H1 (cell line): Measurements from ENCODE around the gene DNAJC27. TPM values are rescaled to one million over a fixed set of nuclear protein-coding genes. Genes with fewer than 3 reads are reported as not detected.

Experiments
- CTCF ChIA-PET: fragments of 300-600 bp; sonication (Branson Sonifier 250); formaldehyde crosslinking; loops from one replicate; lab custom pipeline; 2021; ENCODE audit not compliant: partially characterized antibody; lab: Charles Lee
- POLR2A ChIA-PET: fragments of 300-600 bp; sonication (Branson Sonifier 250); formaldehyde crosslinking; loops from one replicate; lab custom pipeline; 2021; ENCODE audit warnings: inconsistent platforms; ENCODE audit not compliant: partially characterized antibody; lab: Charles Lee
- DNase-seq, 2 experiments: peaks; one replicate each; pipeline versions ENCODE4 v3.0.0 to v3.0.0-alpha.2; 2010 to 2022; ENCODE audit warnings: low spot score in 2 of 2, low read depth in 1 of 2, mixed read lengths in 1 of 2
- FAIRE-seq: peaks from 2 replicates; lab custom pipeline; 2011; peaks lifted over from hg19 to GRCh38; lab: Jason Lieb, UNC
- H2AFZ ChIP-seq: 2 replicates; pipeline ENCODE4 v1.8.1; 2012; ENCODE audit warnings: low read length, inconsistent platforms
- H2AK5ac ChIP-seq: 2 replicates; pipeline ENCODE4 v1.6.1; 2013; ENCODE audit warnings: low read depth, low read length
- H2BK120ac ChIP-seq: replicated peaks from 2 replicates; pipeline ENCODE3; 2013; ENCODE audit warnings: low read depth, low read length, inconsistent platforms
- H2BK12ac ChIP-seq: 2 replicates; pipeline ENCODE4 v1.6.1; 2013; ENCODE audit warnings: low read depth, low read length
- H2BK15ac ChIP-seq: 2 replicates; pipeline ENCODE4 v1.6.1; 2013; ENCODE audit warnings: low read length
- H2BK20ac ChIP-seq: 2 replicates; pipeline ENCODE4 v1.6.1; 2013; ENCODE audit warnings: low read length
- H2BK5ac ChIP-seq: 2 replicates; pipeline ENCODE4 v1.6.1; 2013; ENCODE audit warnings: low read depth, low read length
- H3K14ac ChIP-seq: 2 replicates; pipeline ENCODE4 v1.6.1; 2013; ENCODE audit warnings: inconsistent platforms; ENCODE audit not compliant: insufficient read length
- H3K18ac ChIP-seq: 2 replicates; pipeline ENCODE4 v1.6.1; 2013; ENCODE audit warnings: low read length; ENCODE audit errors: extremely low read depth
- H3K23ac ChIP-seq: 2 replicates; pipeline ENCODE4 v1.6.1; 2013; ENCODE audit warnings: inconsistent platforms; ENCODE audit not compliant: insufficient read length
- H3K23me2 ChIP-seq: 2 replicates; pipeline ENCODE4 v1.6.1; 2013; ENCODE audit warnings: low read depth, low read length
- H3K27ac ChIP-seq: 2 replicates; pipeline ENCODE4 v1.6.1; 2011; ENCODE audit warnings: low read depth, low read length, inconsistent platforms
- H3K27me3 ChIP-seq, 4 experiments: replicated peaks in 1 of 4; 1 replicate in 1 of 4; 2 replicates in 3 of 4; pipeline versions ENCODE4 v1.6.1 to v1.8.1; 2011 to 2013; ENCODE audit warnings: low read length in 3 of 4, mild to moderate bottlenecking in 3 of 4, inconsistent platforms in 2 of 4, mixed read lengths in 2 of 4, moderate library complexity in 1 of 4; ENCODE audit not compliant: control insufficient read depth in 3 of 4, insufficient read depth in 3 of 4; ENCODE audit errors: extremely low read depth in 1 of 4
- H3K36me3 ChIP-seq, 4 experiments: 2 replicates each; pipeline versions ENCODE4 v1.6.1 to v1.8.1; 2011 to 2013; ENCODE audit warnings: mild to moderate bottlenecking in 4 of 4, low read length in 3 of 4, moderate library complexity in 2 of 4, control low read depth in 1 of 4, inconsistent platforms in 1 of 4; ENCODE audit not compliant: insufficient read depth in 4 of 4, control insufficient read depth in 2 of 4
- H3K4ac ChIP-seq: replicated peaks from 2 replicates; pipeline ENCODE3; 2013; ENCODE audit warnings: low read length, low read depth, mixed read lengths, inconsistent platforms; ENCODE audit not compliant: insufficient read length
- H3K4me1 ChIP-seq, 4 experiments: replicated peaks in 1 of 4; 1 replicate in 1 of 4; 2 replicates in 3 of 4; pipeline versions ENCODE4 v1.6.1 to v1.8.1; 2011 to 2013; ENCODE audit warnings: low read length in 3 of 4, inconsistent platforms in 2 of 4, mixed read lengths in 1 of 4; ENCODE audit not compliant: insufficient read depth in 4 of 4, control insufficient read depth in 3 of 4
- H3K4me2 ChIP-seq, 2 experiments: 2 replicates each; pipeline versions ENCODE4 v1.6.1 to v1.8.1; 2011 to 2013; ENCODE audit warnings: low read depth in 2 of 2, low read length in 2 of 2, control low read depth in 1 of 2, inconsistent platforms in 1 of 2, mild to moderate bottlenecking in 1 of 2; ENCODE audit not compliant: insufficient read depth in 1 of 2
- H3K4me3 ChIP-seq, 4 experiments: fragments of 200-600, 300-600 bp in 1 of 4; sonication (generic), shearing (Covaris generic), sonication (Bioruptor Twin) in 1 of 4; 2 replicates each; pipeline versions ENCODE4 v1.5.1 to v1.8.1; 2011 to 2016; ENCODE audit warnings: low read length in 4 of 4, low read depth in 3 of 4, control low read depth in 2 of 4, inconsistent platforms in 2 of 4, mild to moderate bottlenecking in 2 of 4, mixed read lengths in 1 of 4, moderate library complexity in 1 of 4; ENCODE audit not compliant: insufficient read depth in 2 of 4; ENCODE audit errors: extremely low read depth in 1 of 4
- H3K56ac ChIP-seq: replicated peaks from 2 replicates; pipeline ENCODE3; 2013; ENCODE audit warnings: low read depth, mild to moderate bottlenecking, mixed read lengths, low read length, inconsistent platforms; ENCODE audit not compliant: insufficient read length
- H3K79me1 ChIP-seq: 2 replicates; pipeline ENCODE4 v1.6.1; 2013; ENCODE audit warnings: low read depth, low read length, control low read depth
- H3K79me2 ChIP-seq, 2 experiments: 2 replicates each; pipeline versions ENCODE4 v1.6.1 to v1.8.1; 2012 to 2013; ENCODE audit warnings: low read length in 2 of 2, mild to moderate bottlenecking in 2 of 2, inconsistent platforms in 1 of 2; ENCODE audit not compliant: insufficient read depth in 2 of 2, control insufficient read depth in 1 of 2
- H3K9ac ChIP-seq, 4 experiments: replicated peaks in 1 of 4; 1 replicate in 1 of 4; 2 replicates in 3 of 4; pipeline versions ENCODE4 v1.6.1 to v1.8.1; 2011 to 2013; ENCODE audit warnings: low read depth in 3 of 4, low read length in 3 of 4, control low read depth in 2 of 4, mild to moderate bottlenecking in 2 of 4, moderate library complexity in 2 of 4, inconsistent platforms in 1 of 4; ENCODE audit errors: extremely low read depth in 1 of 4
- H3K9me3 ChIP-seq, 2 experiments: 2 replicates each; pipeline versions ENCODE4 v1.6.1 to v1.8.1; 2012 to 2013; ENCODE audit warnings: mild to moderate bottlenecking in 2 of 2, moderate library complexity in 2 of 2, control low read depth in 1 of 2, inconsistent platforms in 1 of 2, low read depth in 1 of 2, low read length in 1 of 2, mixed read lengths in 1 of 2; ENCODE audit not compliant: insufficient read depth in 2 of 2
- H4K20me1 ChIP-seq, 2 experiments: replicated peaks in 1 of 2; 2 replicates each; pipeline versions ENCODE3 to v1.8.1; 2011 to 2013; ENCODE audit warnings: inconsistent platforms in 2 of 2, low read length in 2 of 2, mild to moderate bottlenecking in 1 of 2; ENCODE audit not compliant: insufficient read depth in 2 of 2, control insufficient read depth in 1 of 2
- H4K5ac ChIP-seq: 2 replicates; pipeline ENCODE4 v1.6.1; 2013; ENCODE audit warnings: low read length, low read depth, mixed read lengths, inconsistent platforms; ENCODE audit not compliant: insufficient read length
- H4K8ac ChIP-seq: 2 replicates; pipeline ENCODE4 v1.8.0; 2013; ENCODE audit warnings: mild to moderate bottlenecking, moderate library complexity, low read length, inconsistent platforms; ENCODE audit not compliant: insufficient read depth; ENCODE audit errors: extremely low read depth
- H4K91ac ChIP-seq: replicated peaks from 2 replicates; pipeline ENCODE3; 2013; ENCODE audit warnings: low read length, mixed read lengths, inconsistent platforms; ENCODE audit not compliant: insufficient read length
- CBX5 ChIP-seq: fragments of 300-800, 300-1000 bp; sonication (generic); IDR thresholded peaks from 2 replicates; pipeline ENCODE4 v1.7.1; 2016; ENCODE audit warnings: antibody characterized with exemption, low read length, low read depth
- CBX8 ChIP-seq: fragments of 300-800, 300-1000 bp; sonication (generic); IDR thresholded peaks from 2 replicates; pipeline ENCODE4 v1.7.1; 2016; ENCODE audit warnings: low read depth, low read length, borderline replicate concordance
- CEBPB ChIP-seq: IDR thresholded peaks from 2 replicates; pipeline ENCODE4 v1.6.1; 2012; ENCODE audit warnings: low read depth, low read length
- FOSL1 ChIP-seq: IDR thresholded peaks from 2 replicates; pipeline ENCODE4 v1.6.1; 2011; ENCODE audit warnings: mild to moderate bottlenecking, low read depth, low read length, moderate library complexity; ENCODE audit not compliant: insufficient read depth
- GTF2F1 ChIP-seq: IDR thresholded peaks from 2 replicates; pipeline ENCODE4 v1.6.1; 2012; ENCODE audit warnings: low read depth, low read length, improper control_type of control experiment, borderline replicate concordance
- HDAC2 ChIP-seq, 2 experiments: fragments of 300-600 bp in 1 of 2; sonication (generic) in 1 of 2; IDR thresholded peaks; 2 replicates each; pipeline ENCODE4 v1.6.1; 2011 to 2012; ENCODE audit warnings: low read depth in 2 of 2, low read length in 2 of 2, mild to moderate bottlenecking in 2 of 2, moderate library complexity in 2 of 2, borderline replicate concordance in 1 of 2, inconsistent platforms in 1 of 2
- HDAC6 ChIP-seq: IDR thresholded peaks from one replicate; pipeline ENCODE4 v1.7.1; 2012; ENCODE audit warnings: low read depth, mild to moderate bottlenecking, inconsistent platforms, low read length, moderate library complexity
- JUN ChIP-seq: IDR thresholded peaks from 2 replicates; pipeline ENCODE4 v1.6.1; 2011; ENCODE audit warnings: low read depth, mild to moderate bottlenecking, improper control_type of control experiment, low read length
- KDM5A ChIP-seq: fragments of 200-600 bp; IDR thresholded peaks from 2 replicates; pipeline ENCODE4 v1.7.1; 2012; ENCODE audit warnings: mild to moderate bottlenecking, low read length, inconsistent platforms, mixed read lengths
- PHF8 ChIP-seq: fragments of 200-600 bp; sonication (generic); conservative IDR thresholded peaks from 2 replicates; pipeline ENCODE4 v1.7.1; 2012; ENCODE audit warnings: low read depth, mild to moderate bottlenecking, inconsistent platforms, low read length, moderate library complexity
- SIN3A ChIP-seq, 2 experiments: IDR thresholded peaks in 1 of 2; conservative IDR thresholded peaks in 1 of 2; 2 replicates each; pipeline ENCODE4 v1.6.1; 2011 to 2012; ENCODE audit warnings: low read length in 2 of 2, improper control_type of control experiment in 1 of 2, low read depth in 1 of 2, mild to moderate bottlenecking in 1 of 2
- SP2 ChIP-seq: IDR thresholded peaks from 2 replicates; pipeline ENCODE4 v1.6.1; 2012; ENCODE audit warnings: mild to moderate bottlenecking, low read length, inconsistent platforms
- WGBS, 2 experiments: shearing (Covaris generic) in 1 of 2; methylation state at CpG; one replicate each; pipeline versions ENCODE4 v1.1.6 to v1.1.7; 2013 to 2015; ENCODE audit warnings: low lambda C conversion rate in 2 of 2, mixed read lengths in 2 of 2, inconsistent platforms in 1 of 2, low coverage in 1 of 2, missing lambda C conversion rate in 1 of 2; ENCODE audit not compliant: insufficient replicate concordance in 2 of 2, insufficient coverage in 1 of 2, insufficient read length in 1 of 2; ENCODE audit errors: extremely low coverage in 1 of 2, missing lambda C conversion rate in 1 of 2; 5-methylcytosine and 5-hydroxymethylcytosine counted together
- polyA plus RNA-seq, 7 experiments: library from polyadenylated mRNA; depleted of rRNA in 3 of 7; stranded (reverse) in 5 of 7; unstranded in 2 of 7; fragments of >200 nt in 5 of 7; fragments of 200-250 nt in 2 of 7; gene quantifications; 1 replicate in 5 of 7; 2 replicates in 1 of 7; 4 replicates in 1 of 7; pipeline versions ENCODE4 v1.2.1 to v1.2.3, GENCODE V29; 2011 to 2013; ENCODE audit warnings: missing spikeins in 2 of 7, mixed read lengths in 2 of 7
- total RNA-seq: library from RNA; stranded (reverse); fragmentation: NEBNext Ultra II Directional; extraction: Animal tissue kit (Norgen Biotek cat#: 25700); gene quantifications from 2 replicates; pipeline ENCODE4 v1.2.1, GENCODE V29; 2021

Gene DNAJC27
- total and polyA plus RNA-seq, 2 of the 8 experiments (the other 6 are each of a cell fraction or from before 2014, with no cell fraction given): 1.4 to 4.5 TPM

GRCh38 chr2:24899361-24899910 lies 72.3 kb downstream of the DNAJC27 start:
- Histone ChIP-seq H3K79me1 (peaks cover 5% of the 10 kb centered on the region; the same call in 1 of the 2 replicates), H3K79me2 (no peaks in the 10 kb centered on the region; a peak in 1 of 4 replicates), H2BK5ac (0 out of 2 replicates have a peak overlapping the region, but pooled peaks have one; percentile 66), H2BK12ac (no peak overlapping the region), H4K20me1 (peaks cover 0 to 3% of the 10 kb centered on the region in 2 experiments), H3K4me2 (no peak overlapping the region), H3K18ac (no peak overlapping the region), H3K23ac (no peak overlapping the region), H3K14ac (no peak overlapping the region), H3K27me3 (no peaks in the 10 kb centered on the region), H3K4me1 (peaks cover 0 to 4% (median 2%) of the 10 kb centered on the region in 4 experiments; a peak in 5 of 7 replicates), H3K9ac (no peak overlapping the region), H3K23me2 (no peaks in the 10 kb centered on the region), H3K4me3 (no peak overlapping the region), H2AK5ac (0 out of 2 replicates have a peak overlapping the region, but pooled peaks have one; percentile 20), H3K36me3 (peaks cover 0 to 2% (median 0%) of the 10 kb centered on the region in 4 experiments; a peak in 2 of 8 replicates), H2AFZ (no peak overlapping the region), H4K8ac (no peak overlapping the region), H4K91ac (no peak overlapping the region), H3K9me3 (peaks cover 9 to 13% of the 10 kb centered on the region in 2 experiments; a peak in 3 of 4 replicates), H3K56ac (no peak overlapping the region), H3K4ac (no peak overlapping the region), H2BK20ac (no peak overlapping the region), H4K5ac (no peak overlapping the region), H2BK120ac (no peak overlapping the region), H2BK15ac (no peak overlapping the region), H3K27ac (no peak overlapping the region)
- CTCF ChIA-PET: interaction anchor here (1.0 to 1.6 kb wide), 4 partner anchors 10 to 70 kb away, joined by 3 to 5 read pairs (median 4); no protein-coding TSS in a partner anchor
- WGBS, 2 experiments: 85% methylated on average over 7 of the region's 7 CpGs; no CpG with 5 or more reads in 1 of the 2 experiments
- DNase-seq (no peak), FAIRE-seq (no peak)
- no peak for TF ChIP-seq CBX8
- TF ChIP-seq HDAC6: no peak
- TF ChIP-seq SIN3A (conservative IDR thresholded peaks at IDR 0.05 in 1 of 2, IDR thresholded peaks at IDR 0.05 in 1 of 2; ENCODE audit: low read depth in 1 of 2, low read length in 2 of 2): no peak
- no peak for TF ChIP-seq SP2
- TF ChIP-seq CBX5: no peak
- no peak for TF ChIP-seq HDAC2 (IDR thresholded peaks at IDR 0.05; ENCODE audit: borderline replicate concordance in 1 of 2, low read depth in 2 of 2, low read length in 2 of 2)
- TF ChIP-seq KDM5A: no peak
- no peak for TF ChIP-seq CEBPB
- no peak for TF ChIP-seq PHF8
- no peak for TF ChIP-seq GTF2F1
- no peak for TF ChIP-seq FOSL1
- TF ChIP-seq JUN: no peak
- POLR2A ChIA-PET: no interaction called here
